Neural cell (in vitro differentiated cells): Measurements from ENCODE around the gene MERTK.

Experiments
- EP300 ChIP-seq: fragments of 450-650 bp; conservative IDR thresholded peaks from 2 replicates; pipeline ENCODE4 v1.6.1; 2014; ENCODE audit warnings: antibody characterized with exemption, mild to moderate bottlenecking, moderate library complexity; ENCODE audit not compliant: poor library complexity, severe bottlenecking
- EZH2 ChIP-seq: fragments of 200-600, 300-800 bp; shearing (Covaris generic), sonication (generic); IDR thresholded peaks from 2 replicates; pipeline ENCODE4 v1.6.1; 2014; ENCODE audit warnings: antibody characterized with exemption, low read length, borderline replicate concordance, mild to moderate bottlenecking; ENCODE audit not compliant: insufficient read depth, poor library complexity, severe bottlenecking
- MXI1 ChIP-seq: fragments of 450-650 bp; conservative IDR thresholded peaks from 2 replicates; pipeline ENCODE4 v1.6.1; 2014; ENCODE audit warnings: antibody characterized with exemption, mild to moderate bottlenecking; ENCODE audit not compliant: poor library complexity, severe bottlenecking
- POLR2AphosphoS5 ChIP-seq: IDR thresholded peaks from 2 replicates; pipeline ENCODE4 v1.6.1; 2012
- RAD21 ChIP-seq: fragments of 450-650 bp; conservative IDR thresholded peaks from 2 replicates; pipeline ENCODE4 v1.6.1; 2014; ENCODE audit warnings: antibody characterized with exemption, mild to moderate bottlenecking, moderate library complexity
- REST ChIP-seq: IDR thresholded peaks from 2 replicates; pipeline ENCODE4 v1.6.1; 2012; ENCODE audit warnings: borderline replicate concordance
- SMC3 ChIP-seq: fragments of 450-650 bp; conservative IDR thresholded peaks from 2 replicates; pipeline ENCODE4 v1.6.1; 2014; ENCODE audit warnings: antibody characterized with exemption, mild to moderate bottlenecking, moderate library complexity; ENCODE audit not compliant: poor library complexity
- TAF1 ChIP-seq: IDR thresholded peaks from 2 replicates; pipeline ENCODE4 v1.6.1; 2012; ENCODE audit warnings: low read depth
- TF ChIP-seq, protein P1 (sequence below): fragments of 450-650 bp; IDR thresholded peaks from 2 replicates; pipeline ENCODE4 v1.5.1; 2014; ENCODE audit warnings: antibody characterized with exemption, mild to moderate bottlenecking, moderate library complexity; ENCODE audit not compliant: poor library complexity, severe bottlenecking

DNA sequence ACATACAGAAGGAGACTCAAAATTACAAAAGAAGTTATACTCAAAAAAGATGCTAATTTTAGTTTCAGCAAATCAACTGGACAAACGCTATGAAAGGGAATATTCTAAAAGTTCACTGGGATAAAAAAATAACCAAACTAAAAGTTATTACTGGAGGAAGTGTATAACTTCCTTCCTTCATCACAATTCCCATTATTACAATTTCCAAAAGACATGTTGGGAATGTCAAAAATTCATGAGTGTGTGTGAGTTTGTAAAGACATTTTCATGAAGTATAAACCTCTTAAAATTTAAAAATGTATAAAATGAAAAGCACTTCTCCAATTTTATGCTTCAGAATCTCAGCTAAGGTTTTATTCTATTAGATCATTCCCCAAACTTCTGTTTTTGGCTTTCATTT is 67.8 kb downstream of the MERTK start:
- TF ChIP-seq TAF1 (no peak), EZH2 (no peak), POLR2AphosphoS5 (no peak), MXI1 (no peak), REST (no peak), EP300 (no peak), RAD21 (no peak), SMC3 (no peak)
- TF ChIP-seq, protein P1, sequence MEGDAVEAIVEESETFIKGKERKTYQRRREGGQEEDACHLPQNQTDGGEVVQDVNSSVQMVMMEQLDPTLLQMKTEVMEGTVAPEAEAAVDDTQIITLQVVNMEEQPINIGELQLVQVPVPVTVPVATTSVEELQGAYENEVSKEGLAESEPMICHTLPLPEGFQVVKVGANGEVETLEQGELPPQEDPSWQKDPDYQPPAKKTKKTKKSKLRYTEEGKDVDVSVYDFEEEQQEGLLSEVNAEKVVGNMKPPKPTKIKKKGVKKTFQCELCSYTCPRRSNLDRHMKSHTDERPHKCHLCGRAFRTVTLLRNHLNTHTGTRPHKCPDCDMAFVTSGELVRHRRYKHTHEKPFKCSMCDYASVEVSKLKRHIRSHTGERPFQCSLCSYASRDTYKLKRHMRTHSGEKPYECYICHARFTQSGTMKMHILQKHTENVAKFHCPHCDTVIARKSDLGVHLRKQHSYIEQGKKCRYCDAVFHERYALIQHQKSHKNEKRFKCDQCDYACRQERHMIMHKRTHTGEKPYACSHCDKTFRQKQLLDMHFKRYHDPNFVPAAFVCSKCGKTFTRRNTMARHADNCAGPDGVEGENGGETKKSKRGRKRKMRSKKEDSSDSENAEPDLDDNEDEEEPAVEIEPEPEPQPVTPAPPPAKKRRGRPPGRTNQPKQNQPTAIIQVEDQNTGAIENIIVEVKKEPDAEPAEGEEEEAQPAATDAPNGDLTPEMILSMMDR, result no peak
